Stimulated activated CD4-positive, alpha-beta T cell treated with anti-CD3 and anti-CD28 coated beads, Interleukin-15, amount 100 ng/mL, for 1 hour (primary cell): ENCODE results near the gene DHRS4.
"Not testable (repeated sequence)": the region's sequence is repeated elsewhere in the genome, so short reads cannot be mapped to it uniquely, and the experiment has no call there.

Source experiments
- DNase-seq, 2 donors: peaks; one replicate each; pipeline ENCODE4 v3.0.0-alpha.2; 2020; ENCODE audit warnings: low read depth in 1 of 2, low spot score in 1 of 2

The DHRS4 gene

GRCh38 chr14:23981951-23982813, 28.6 kb downstream of the DHRS4 start:
- not testable (repeated sequence) for DNase-seq

- no peak for DNase-seq
Observed at GRCh38 chr14:23984891-23985602, 31.5 kb downstream of the DHRS4 start.

- DNase-seq = not testable (repeated sequence)
Observed at GRCh38 chr14:23988223-23988606, 34.6 kb downstream of the DHRS4 start.

- DNase-seq = peak; percentile 40 to 71
Observed at GRCh38 chr14:23988607-23989363, 35.2 kb downstream of the DHRS4 start, which contains the start of gene DHRS4L2. Gene DHRS4L2 (plus strand): TSS chr14:23988929. CDS start chr14:23988948, 19 bp downstream.

- DNase-seq = not testable (repeated sequence)
Observed at GRCh38 chr14:23989734-23990445, 36.3 kb downstream of the DHRS4 start.

- not testable (repeated sequence) for DNase-seq
Observed at GRCh38 chr14:23990961-23991360, 37.4 kb downstream of the DHRS4 start.

- DNase-seq = not testable (repeated sequence)
Observed at GRCh38 chr14:23993042-23993441, 39.5 kb downstream of the DHRS4 start.

- DNase-seq = not testable (repeated sequence)
Observed at GRCh38 chr14:23996009-23996408, 42.4 kb downstream of the DHRS4 start.

- not testable (repeated sequence) for DNase-seq
Observed at GRCh38 chr14:23996825-23997224, 43.3 kb downstream of the DHRS4 start.

GRCh38 chr14:23999640-24000039, 46.1 kb downstream of the DHRS4 start:
- DNase-seq = not testable (repeated sequence)

- DNase-seq = not testable (repeated sequence)
Observed at GRCh38 chr14:24001078-24001477, 47.5 kb downstream of the DHRS4 start.

- DNase-seq = not testable (repeated sequence)
Observed at GRCh38 chr14:24001679-24002078, 48.1 kb downstream of the DHRS4 start.

- not testable (repeated sequence) for DNase-seq
Observed at GRCh38 chr14:24006471-24006816, 52.9 kb downstream of the DHRS4 start.

GRCh38 chr14:24006817-24007652, 53.5 kb downstream of the DHRS4 start:
- peak; percentile 21 to 62 for DNase-seq

- DNase-seq = no peak
Observed at GRCh38 chr14:24011051-24011450, 57.5 kb downstream of the DHRS4 start.

- not testable (repeated sequence) for DNase-seq
Observed at GRCh38 chr14:24012726-24013273, 59.2 kb downstream of the DHRS4 start.

- no peak for DNase-seq
Observed at GRCh38 chr14:24013654-24014514, 60.3 kb downstream of the DHRS4 start.

GRCh38 chr14:24015745-24016144, 62.2 kb downstream of the DHRS4 start:
- not testable (repeated sequence) for DNase-seq
